Superior temporal gyrus (tissue), 1 donor: ENCODE data around the gene RALGPS1.
"Not testable (repeated sequence)": the region's sequence is repeated elsewhere in the genome, so short reads cannot be mapped to it uniquely, and the experiment has no call there.

Experiments
- DNase-seq: peaks from one replicate; pipeline ENCODE4 v3.0.0-alpha.2; 2016; ENCODE audit errors: extremely low spot score

RALGPS1 gene

DNA sequence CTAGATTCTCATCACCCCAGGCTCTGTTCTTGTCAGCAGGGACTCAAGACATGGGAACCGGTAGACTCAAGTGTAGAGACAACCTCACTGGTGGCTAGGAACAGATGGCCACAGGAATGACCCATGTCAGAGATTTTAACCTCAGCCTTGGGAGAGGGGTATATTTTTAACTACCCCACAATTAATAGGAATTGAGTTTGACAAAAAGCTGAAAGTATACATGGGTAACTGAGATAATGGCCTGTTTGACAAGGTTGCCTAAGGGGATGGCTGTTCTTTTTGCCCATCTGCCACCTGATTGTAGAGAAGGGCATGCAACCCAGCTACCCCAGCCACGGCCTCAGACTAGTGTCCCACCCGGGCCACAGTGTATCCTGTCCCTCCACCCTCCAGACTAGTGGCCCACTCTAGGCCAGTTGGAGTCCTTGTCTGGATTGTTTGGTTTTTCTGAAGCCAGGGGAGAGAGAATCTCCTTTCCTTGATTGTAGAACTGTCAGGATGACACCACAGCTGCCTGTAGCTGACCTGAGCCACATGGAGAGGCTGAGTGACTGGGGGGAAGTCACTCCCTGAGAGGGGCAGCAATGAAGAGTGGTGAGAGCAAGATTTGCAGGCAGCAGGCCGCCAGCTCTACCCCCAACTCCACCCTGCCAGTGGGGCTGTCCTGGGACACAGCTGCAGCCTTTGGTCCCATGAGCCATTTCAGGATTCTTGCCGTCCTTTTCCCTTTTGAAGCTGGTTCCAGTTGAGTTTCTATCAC lies 222.5 kb downstream of the RALGPS1 start:
- no peak for DNase-seq

DNA sequence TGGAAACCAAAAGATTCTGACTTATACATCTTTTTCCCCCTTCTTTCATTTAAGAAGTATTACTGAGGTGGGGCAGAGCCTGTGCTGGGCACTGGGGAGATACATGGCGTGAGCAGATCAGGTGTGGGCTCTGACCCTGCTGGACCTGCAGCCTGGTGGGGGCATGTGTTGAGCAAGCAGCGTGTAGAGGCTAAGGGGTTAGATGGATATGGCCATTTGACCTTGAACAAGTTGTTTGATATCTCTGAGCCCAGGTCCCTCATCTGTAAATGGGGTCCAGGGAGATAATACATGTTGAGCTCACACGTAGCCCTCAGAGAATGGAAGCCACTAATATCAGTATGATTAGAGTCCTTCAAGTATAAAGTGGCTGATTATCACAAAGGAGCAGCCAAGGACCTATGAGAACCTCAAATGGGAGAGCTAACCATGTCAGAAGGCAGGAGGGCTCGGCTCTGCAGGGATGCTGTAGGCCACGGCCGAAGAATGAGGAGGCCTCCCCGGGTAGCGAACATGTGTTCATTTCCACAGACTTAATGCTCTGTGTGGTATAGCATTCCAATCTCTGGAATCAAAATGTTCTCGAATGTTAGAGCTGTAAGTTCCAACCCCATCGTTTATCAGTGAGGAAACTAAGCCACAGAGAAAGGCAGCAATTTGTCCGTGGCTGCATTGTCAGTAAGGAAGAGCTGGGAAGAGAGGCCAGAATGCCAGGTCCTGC lies 223.2 kb downstream of the RALGPS1 start:
- no peak for DNase-seq

GRCh38 chr9:127138444-127138843 lies 223.9 kb downstream of the RALGPS1 start:
- DNase-seq, result no peak

DNA sequence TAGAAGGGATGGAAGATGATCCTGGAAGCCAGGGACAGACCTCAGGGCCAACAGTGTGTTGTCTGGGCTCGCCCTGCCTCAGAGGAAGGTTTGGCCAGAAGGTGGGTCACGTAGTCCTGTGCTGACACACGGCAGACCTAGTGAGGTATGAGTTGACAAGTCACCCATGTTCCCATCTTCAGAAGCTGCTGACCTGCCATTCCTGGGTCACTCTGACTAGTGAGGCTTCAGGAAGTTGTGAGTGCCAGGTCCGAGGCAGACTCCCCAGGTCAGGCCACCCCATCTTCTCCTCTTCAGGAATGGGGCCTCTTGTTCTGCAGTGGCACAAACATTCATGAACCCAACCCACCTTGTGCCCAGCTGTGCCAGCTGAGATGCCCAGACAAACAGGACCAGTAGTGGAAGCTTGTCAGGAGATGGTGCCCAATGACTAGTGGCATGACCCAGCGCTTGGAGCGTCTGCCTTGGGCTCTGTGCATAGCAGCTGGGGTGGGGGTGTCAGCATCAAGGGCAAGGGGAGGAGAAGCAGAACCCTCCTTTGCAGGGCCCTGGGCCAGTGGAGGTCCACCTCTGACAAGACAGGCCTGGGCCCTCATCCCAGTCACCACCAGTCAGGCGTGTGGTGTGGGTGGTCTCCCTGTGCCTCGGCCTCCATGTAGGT lies 224.6 kb downstream of the RALGPS1 start:
- DNase-seq, result no peak

GRCh38 chr9:127139775-127140174 lies 225.2 kb downstream of the RALGPS1 start:
- DNase-seq, result no peak

DNA sequence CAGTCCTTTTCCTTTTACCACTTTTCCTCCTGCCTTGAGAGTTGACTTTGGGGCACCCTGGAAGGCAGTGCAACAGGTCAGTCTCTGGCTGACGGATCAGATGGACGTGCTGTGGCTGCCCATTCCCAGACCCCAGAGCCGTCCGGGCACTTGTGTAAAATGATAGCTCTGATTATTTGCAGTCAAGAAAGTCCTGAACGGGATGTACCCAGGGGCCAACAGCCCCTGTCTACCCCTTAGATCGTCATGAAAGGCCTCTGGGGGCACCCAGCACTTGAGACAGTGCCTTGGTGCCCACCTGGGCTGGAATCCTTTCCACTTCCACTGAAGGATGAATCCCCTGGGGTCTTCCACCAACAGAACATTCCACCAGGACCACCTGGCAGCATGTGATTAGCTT lies 225.6 kb downstream of the RALGPS1 start:
- DNase-seq, result no peak

GRCh38 chr9:127140842-127141675 lies 226.5 kb downstream of the RALGPS1 start:
- peak; percentile 16 for DNase-seq

- no peak for DNase-seq
Observed at GRCh38 chr9:127142291-127142690, 227.7 kb downstream of the RALGPS1 start.

- no peak for DNase-seq
Observed at GRCh38 chr9:127142931-127143464, 228.4 kb downstream of the RALGPS1 start.

DNA sequence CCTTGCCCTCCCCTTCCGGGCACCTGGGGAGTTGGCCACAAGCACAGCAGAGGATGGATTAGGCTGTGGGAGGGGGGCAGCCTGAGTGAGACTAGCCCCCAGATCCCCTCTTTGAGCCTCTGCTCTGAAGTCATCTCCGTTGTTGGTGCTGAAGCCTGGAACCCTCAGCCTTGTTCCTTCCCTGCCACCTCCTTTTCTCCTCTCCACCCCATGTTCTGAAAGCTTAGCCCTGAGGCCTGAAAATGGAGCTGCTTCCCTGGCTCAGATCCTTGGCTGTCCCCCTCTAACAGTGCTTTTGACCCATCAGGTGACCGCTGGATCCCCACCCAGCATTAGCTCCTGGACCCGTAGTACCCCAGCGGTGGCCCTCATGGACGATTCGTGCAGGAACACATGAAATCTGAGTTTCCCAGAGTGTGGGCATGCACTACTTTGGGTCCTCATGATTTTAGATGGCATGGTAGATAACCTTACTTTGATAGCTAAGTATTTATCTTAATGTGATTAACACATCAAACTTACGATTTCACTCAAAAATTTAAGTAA lies 229.4 kb downstream of the RALGPS1 start:
- DNase-seq, result no peak

- peak; percentile 26 for DNase-seq
Observed at GRCh38 chr9:127144670-127145445, 230.3 kb downstream of the RALGPS1 start.

DNA sequence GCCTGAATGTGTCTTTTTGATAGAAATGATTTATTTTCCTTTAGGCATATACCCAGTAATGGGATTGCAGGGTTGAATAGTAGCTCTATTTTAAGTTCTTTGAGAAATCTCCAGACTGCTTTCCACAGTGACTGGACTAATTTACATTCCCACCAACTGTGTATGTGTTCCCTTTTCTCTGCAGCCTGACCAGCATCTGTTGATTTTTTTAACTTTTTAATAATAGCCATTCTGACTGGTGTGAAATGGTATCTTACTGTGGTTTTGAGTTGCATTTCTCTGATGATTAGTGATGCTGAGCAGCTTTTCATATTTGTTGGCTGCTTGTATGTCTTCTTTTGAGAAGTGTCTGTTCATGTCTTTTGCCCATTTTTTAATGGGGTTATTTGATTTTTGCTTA lies 232.3 kb downstream of the RALGPS1 start:
- DNase-seq, result not testable (repeated sequence)

DNA sequence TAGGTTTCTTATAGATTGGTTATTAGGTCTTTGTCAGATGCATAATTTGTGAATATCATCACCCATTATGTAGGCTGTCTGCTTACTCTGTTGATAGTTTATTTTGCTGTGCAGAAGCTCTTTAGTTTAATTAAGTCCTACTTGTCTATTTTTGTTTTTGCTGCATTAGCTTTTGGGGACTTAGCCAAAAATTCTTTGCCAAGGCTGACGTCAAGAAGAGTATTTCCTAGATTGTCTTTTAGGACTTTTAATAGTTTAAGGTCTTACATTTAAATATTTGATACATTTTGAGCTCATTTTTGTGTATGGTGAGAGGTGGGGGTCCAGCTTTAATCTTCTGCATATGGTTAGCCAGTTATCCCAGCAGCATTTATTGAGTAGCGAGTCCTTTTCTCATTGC lies 232.7 kb downstream of the RALGPS1 start:
- no peak for DNase-seq

- no peak for DNase-seq
Observed at GRCh38 chr9:127148014-127148413, 233.4 kb downstream of the RALGPS1 start.

- no peak for DNase-seq
Observed at GRCh38 chr9:127149010-127149409, 234.4 kb downstream of the RALGPS1 start.

DNA sequence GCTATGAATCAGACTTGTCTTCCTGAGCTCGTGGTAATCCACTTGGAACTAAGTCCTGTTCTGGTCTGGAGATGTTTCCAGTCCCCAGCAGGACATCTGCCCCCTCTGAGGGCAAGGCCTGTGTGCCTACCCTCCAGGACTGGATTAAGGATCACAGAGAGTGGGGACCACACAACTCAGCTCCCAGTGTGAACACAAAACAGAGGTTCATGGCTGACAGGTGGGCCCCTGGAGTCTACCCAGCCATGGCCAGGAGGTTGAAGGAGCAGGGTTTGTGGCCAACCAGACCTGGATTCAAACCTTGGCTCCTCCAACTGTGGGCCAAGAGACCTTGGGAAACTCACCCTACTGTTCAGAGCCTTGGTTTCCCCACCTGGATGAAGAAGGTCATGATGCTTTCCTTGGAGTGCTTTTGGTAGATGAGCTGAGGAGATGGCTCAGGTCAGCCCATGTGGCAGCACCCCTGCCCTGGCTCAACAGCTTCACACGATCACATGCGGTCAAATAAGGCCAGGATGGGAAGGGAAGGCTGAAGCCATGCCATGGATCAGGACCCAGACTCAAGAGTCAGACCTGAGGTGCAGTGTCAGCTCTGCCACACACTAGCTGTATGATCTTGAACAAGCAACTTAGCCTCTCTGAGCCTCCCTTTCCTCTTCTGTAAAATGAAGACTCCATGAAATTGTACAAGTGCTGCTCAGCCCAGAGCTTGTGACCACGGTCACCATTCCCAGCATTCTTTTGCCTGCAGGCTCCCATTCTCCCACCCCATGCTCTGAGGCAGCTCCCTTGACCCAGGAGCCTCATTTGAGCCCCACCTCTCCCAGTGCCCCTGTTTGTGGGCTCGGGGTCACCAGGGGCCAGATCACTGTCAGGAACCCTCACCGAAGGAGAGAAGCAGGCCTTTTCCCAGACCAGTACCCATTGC lies 235.1 kb downstream of the RALGPS1 start:
- DNase-seq, result no peak

- DNase-seq, result no peak
Observed at GRCh38 chr9:127153501-127153900, 238.9 kb downstream of the RALGPS1 start.

DNA sequence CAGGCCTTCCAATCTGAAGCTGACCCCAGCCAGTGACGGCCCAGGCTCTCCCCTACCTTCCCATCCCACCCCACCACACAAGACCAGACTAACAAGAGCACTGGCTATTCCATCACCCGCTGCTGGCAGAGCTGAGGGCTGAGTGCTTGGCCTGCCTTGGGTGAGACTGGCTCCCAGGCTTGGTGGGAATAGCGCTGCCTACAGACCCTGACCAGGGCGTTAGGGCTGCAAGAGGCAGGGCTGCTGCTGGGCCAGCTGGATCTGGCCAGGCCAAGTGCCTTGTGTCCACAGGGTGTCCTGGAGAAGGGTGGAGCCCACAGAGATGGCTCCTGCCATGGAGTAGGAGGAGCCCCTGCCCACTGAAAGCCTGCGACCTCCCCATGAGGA lies 239.4 kb downstream of the RALGPS1 start:
- no peak for DNase-seq

GRCh38 chr9:127154390-127155191 lies 240.0 kb downstream of the RALGPS1 start:
- peak; percentile 82 for DNase-seq
